ENCODE results near the gene NKX2-3. TPM values are rescaled to one million over a fixed set of nuclear protein-coding genes. Genes with fewer than 3 reads are reported as not detected.
A peak's percentile ranks its signal among the peaks of the same experiment; 100 is the strongest.

NKX2-3 gene
- total and polyA plus RNA-seq, 2 experiments from 2014 or later, result 0.17 TPM; not detected in 1

GRCh38 chr10:99540657-99541531, 8.2 kb downstream of the NKX2-3 start:
- Histone ChIP-seq H3K9me3 (ENCODE audit: low read depth) (no peaks in the 10 kb centered on the region), H3K27me3 (peaks cover 99% of the 10 kb centered on the region), H3K9me2 (replicated peaks; ENCODE audit: insufficient read depth) (no peaks in the 10 kb centered on the region), H3K4me1 (ENCODE audit: insufficient read depth) (peaks cover 19% of the 10 kb centered on the region), H3K4me3 (no peak overlapping the region), H3K79me2 (no peaks in the 10 kb centered on the region), H3K27ac (no peak overlapping the region), H3K4me2 (peak overlapping the region; percentile 76), H4K20me1 (ENCODE audit: insufficient read depth, poor library complexity, severe bottlenecking) (no peaks in the 10 kb centered on the region), H2AFZ (peak overlapping the region; percentile 15), H3K36me3 (replicated peaks; ENCODE audit: insufficient read depth, low read depth) (no peaks in the 10 kb centered on the region)
- TF ChIP-seq CTCF (IDR thresholded peaks at IDR 0.05; ENCODE audit: poor library complexity) (no peak), EZH2 (IDR thresholded peaks at IDR 0.05; ENCODE audit: borderline replicate concordance) (peak; percentile 72)
- WGBS (ENCODE audit: low lambda C conversion rate, missing lambda C conversion rate), result 6% methylated on average over 46 of the region's 49 CpGs
- peak; percentile 77 for DNase-seq (ENCODE audit: low spot score)

- no peak for TF ChIP-seq CTCF (IDR thresholded peaks at IDR 0.05; ENCODE audit: poor library complexity)
- TF ChIP-seq EZH2 (IDR thresholded peaks at IDR 0.05; ENCODE audit: borderline replicate concordance), result no peak
- TF ChIP-seq EZH2phosphoT487 (IDR thresholded peaks at IDR 0.05; ENCODE audit: low read depth, severe bottlenecking, unreplicated experiment), result no peak
- H3K27me3 ChIP-seq, result peaks cover 99% of the 10 kb centered on the region
- WGBS (ENCODE audit: low lambda C conversion rate, missing lambda C conversion rate), result 45% methylated on average over 1 of the region's 1 CpG
- peaks cover 4% of the 10 kb centered on the region for H3K4me1 ChIP-seq (ENCODE audit: insufficient read depth)
- H3K79me2 ChIP-seq, result no peaks in the 10 kb centered on the region
- no peak overlapping the region for H3K27ac ChIP-seq
- H3K9me3 ChIP-seq (ENCODE audit: low read depth), result no peaks in the 10 kb centered on the region
- H3K4me3 ChIP-seq, result no peak overlapping the region
- H2AFZ ChIP-seq, result no peak overlapping the region
- no peaks in the 10 kb centered on the region for H3K9me2 ChIP-seq (replicated peaks; ENCODE audit: insufficient read depth)
- H3K36me3 ChIP-seq (replicated peaks; ENCODE audit: insufficient read depth, low read depth), result no peaks in the 10 kb centered on the region
- DNase-seq (ENCODE audit: low spot score), result no peak
- H3K4me2 ChIP-seq, result no peak overlapping the region
- no peaks in the 10 kb centered on the region for H4K20me1 ChIP-seq (ENCODE audit: insufficient read depth, poor library complexity, severe bottlenecking)
Measured at GRCh38 chr10:99544322-99544721, 11.6 kb downstream of the NKX2-3 start.

GRCh38 chr10:99548041-99548530, 15.3 kb downstream of the NKX2-3 start:
- Histone ChIP-seq H3K4me3 (no peak overlapping the region), H3K27ac (no peak overlapping the region), H3K4me2 (no peak overlapping the region), H3K79me2 (no peaks in the 10 kb centered on the region), H3K27me3 (peaks cover 90% of the 10 kb centered on the region), H3K4me1 (ENCODE audit: insufficient read depth) (no peaks in the 10 kb centered on the region), H3K9me3 (ENCODE audit: low read depth) (no peaks in the 10 kb centered on the region), H4K20me1 (ENCODE audit: insufficient read depth, poor library complexity, severe bottlenecking) (no peaks in the 10 kb centered on the region), H3K36me3 (replicated peaks; ENCODE audit: insufficient read depth, low read depth) (no peaks in the 10 kb centered on the region), H3K9me2 (replicated peaks; ENCODE audit: insufficient read depth) (no peaks in the 10 kb centered on the region), H2AFZ (no peak overlapping the region)
- no peak for DNase-seq (ENCODE audit: low spot score)
- 41% methylated on average over 2 of the region's 2 CpGs for WGBS (ENCODE audit: low lambda C conversion rate, missing lambda C conversion rate)
- TF ChIP-seq EZH2 (IDR thresholded peaks at IDR 0.05; ENCODE audit: borderline replicate concordance) (no peak), CTCF (IDR thresholded peaks at IDR 0.05; ENCODE audit: poor library complexity) (peak; percentile 24), EZH2phosphoT487 (IDR thresholded peaks at IDR 0.05; ENCODE audit: low read depth, severe bottlenecking, unreplicated experiment) (no peak)
